TTC549 (cell line): ENCODE measurements around the gene ERN2.
"Not testable (repeated sequence)": the region's sequence is repeated elsewhere in the genome, so short reads cannot be mapped to it uniquely, and the experiment has no call there.

Experiments
- FAIRE-seq: peaks from 2 replicates; lab custom pipeline; 2012; peaks lifted over from hg19 to GRCh38; lab: Jason Lieb, UNC

The ERN2 gene

GRCh38 chr16:23722613-23723240, 9.7 kb upstream of the ERN2 start:
- not testable (repeated sequence) for FAIRE-seq

GRCh38 chr16:23716484-23716883, 3.5 kb upstream of the ERN2 start:
- FAIRE-seq = no peak

- no peak for FAIRE-seq
Measured at GRCh38 chr16:23711785-23712184, 1.2 kb downstream of the ERN2 start.

- no peak for FAIRE-seq
Measured at GRCh38 chr16:23710504-23710903, 2.5 kb downstream of the ERN2 start.

- no peak for FAIRE-seq
Measured at GRCh38 chr16:23710008-23710407, 3.0 kb downstream of the ERN2 start.

- FAIRE-seq = no peak
Measured at GRCh38 chr16:23709536-23709935, 3.5 kb downstream of the ERN2 start.

- FAIRE-seq = no peak
Measured at GRCh38 chr16:23706439-23706838, 6.6 kb downstream of the ERN2 start.

GRCh38 chr16:23705517-23705902, 7.5 kb downstream of the ERN2 start:
- FAIRE-seq = no peak

- no peak for FAIRE-seq
Measured at GRCh38 chr16:23704772-23705516, 8.1 kb downstream of the ERN2 start.

GRCh38 chr16:23702951-23703350, 10.1 kb downstream of the ERN2 start:
- FAIRE-seq = no peak

- no peak for FAIRE-seq
Measured at GRCh38 chr16:23701045-23701444, 12.0 kb downstream of the ERN2 start.

GRCh38 chr16:23700509-23700908, 12.5 kb downstream of the ERN2 start:
- no peak for FAIRE-seq

GRCh38 chr16:23700093-23700492, 12.9 kb downstream of the ERN2 start:
- FAIRE-seq = no peak

GRCh38 chr16:23699100-23699499, 13.9 kb downstream of the ERN2 start:
- FAIRE-seq = no peak

- no peak for FAIRE-seq
Measured at GRCh38 chr16:23695756-23696155, 17.3 kb downstream of the ERN2 start.

GRCh38 chr16:23694644-23695373, 18.2 kb downstream of the ERN2 start:
- FAIRE-seq = no peak

- no peak for FAIRE-seq
Measured at GRCh38 chr16:23694265-23694643, 18.8 kb downstream of the ERN2 start.

- FAIRE-seq = no peak
Measured at GRCh38 chr16:23692190-23692837, 20.7 kb downstream of the ERN2 start.

GRCh38 chr16:23691483-23692189, 21.4 kb downstream of the ERN2 start:
- FAIRE-seq = no peak

- FAIRE-seq = no peak
Measured at GRCh38 chr16:23690771-23691482, 22.1 kb downstream of the ERN2 start.

GRCh38 chr16:23689442-23690187, 23.4 kb downstream of the ERN2 start:
- no peak for FAIRE-seq
